ENCODE data around the gene TECR. TPM values are rescaled to one million over a fixed set of nuclear protein-coding genes. Genes with fewer than 3 reads are reported as not detected.

Gene TECR
- total and polyA plus RNA-seq, 4 experiments from 2014 or later, result 189 to 269 (median 220) TPM

GRCh38 chr19:14558370-14559066 lies 29.1 kb downstream of the TECR start:
- H3K36me3 ChIP-seq (ENCODE audit: insufficient read depth, low read length), result peaks cover 6% of the 10 kb centered on the region
- H3K4me1 Mint-ChIP-seq, result peaks cover 21 to 47% (median 22%) of the 10 kb centered on the region in 4 donors
- H3K4me1 ChIP-seq (ENCODE audit: insufficient read depth, low read length), result peaks cover 29% of the 10 kb centered on the region
- peak overlapping the region in 2 of 7 donors; percentile 6 to 46 for H3K27ac Mint-ChIP-seq
- H3K9me3 Mint-ChIP-seq, result no peaks in the 10 kb centered on the region
- no peaks in the 10 kb centered on the region for H3K9me3 ChIP-seq (ENCODE audit: control insufficient read depth in 1 of 2, low read length in 2 of 2)
- ChIA-PET POLR2A (ENCODE audit: partially characterized antibody) (interaction anchor here (5.4 kb wide), 1 partner anchor 41 kb away, joined by 35 read pairs; the partner anchor contains the start of gene DNAJB1), CTCF (ENCODE audit: partially characterized antibody) (interaction anchor here (3.2 to 12.1 kb wide), 4 partner anchors 13 to 78 kb away, joined by 16 to 142 read pairs (median 50); partner anchors contain the start of gene NDUFB7)
- intact Hi-C loops (cut with micrococcal nuclease), result no loop called here
- no peak overlapping the region for H3K27ac ChIP-seq (ENCODE audit: low read depth, low read length)
- DNase-seq, result no peak
- H3K36me3 Mint-ChIP-seq, result peaks cover 0 to 6% of the 10 kb centered on the region in 2 donors
- H3K27me3 ChIP-seq (ENCODE audit: insufficient read depth, low read length), result no peaks in the 10 kb centered on the region
- H3K27me3 Mint-ChIP-seq, result no peaks in the 10 kb centered on the region
- H3K4me3 Mint-ChIP-seq, result peak overlapping the region in 1 of 8 donors; percentile 16
- H3K4me3 ChIP-seq (ENCODE audit: low read length in 2 of 2), result no peak overlapping the region

- Mint-ChIP-seq H3K4me1 (peaks cover 17 to 35% (median 18%) of the 10 kb centered on the region in 4 donors), H3K4me3 (peak overlapping the region in 1 of 8 donors; percentile 36), H3K36me3 (peaks cover 0 to 15% of the 10 kb centered on the region in 2 donors), H3K27ac (peak overlapping the region in 4 of 7 donors; percentile 22 to 48 (median 42)), H3K9me3 (no peaks in the 10 kb centered on the region), H3K27me3 (no peaks in the 10 kb centered on the region)
- H3K27me3 ChIP-seq (ENCODE audit: insufficient read depth, low read length), result no peaks in the 10 kb centered on the region
- no peak for DNase-seq
- intact Hi-C loops (cut with micrococcal nuclease), result no loop called here
- no peaks in the 10 kb centered on the region for H3K9me3 ChIP-seq (ENCODE audit: control insufficient read depth in 1 of 2, low read length in 2 of 2)
- peaks cover 23% of the 10 kb centered on the region for H3K4me1 ChIP-seq (ENCODE audit: insufficient read depth, low read length)
- no peak overlapping the region for H3K27ac ChIP-seq (ENCODE audit: low read depth, low read length)
- peaks cover 11% of the 10 kb centered on the region for H3K36me3 ChIP-seq (ENCODE audit: insufficient read depth, low read length)
- ChIA-PET POLR2A (ENCODE audit: partially characterized antibody) (interaction anchor here (0.9 kb wide), 1 partner anchor 47 kb away, joined by 3 read pairs; no protein-coding TSS in a partner anchor), CTCF (ENCODE audit: partially characterized antibody) (interaction anchor here (0.5 to 1.6 kb wide), 2 partner anchors 9 to 13 kb away, joined by 3 to 4 read pairs; no protein-coding TSS in a partner anchor)
- H3K4me3 ChIP-seq (ENCODE audit: low read length in 2 of 2), result no peak overlapping the region
These were observed 30.8 kb downstream of the TECR start for GRCh38 chr19:14559916-14560775.

- H3K27ac ChIP-seq (ENCODE audit: low read depth, low read length), result no peak overlapping the region
- H3K36me3 ChIP-seq (ENCODE audit: insufficient read depth, low read length), result peaks cover 11% of the 10 kb centered on the region
- POLR2A ChIA-PET (ENCODE audit: partially characterized antibody), result no interaction called here
- no peak for DNase-seq
- H3K4me1 ChIP-seq (ENCODE audit: insufficient read depth, low read length), result peaks cover 21% of the 10 kb centered on the region
- Mint-ChIP-seq H3K9me3 (no peaks in the 10 kb centered on the region), H3K4me3 (no peak overlapping the region), H3K4me1 (peaks cover 15 to 32% (median 17%) of the 10 kb centered on the region in 4 donors), H3K27me3 (no peaks in the 10 kb centered on the region), H3K27ac (peak overlapping the region in 4 of 7 donors; percentile 24 to 48 (median 42)), H3K36me3 (peaks cover 0 to 15% of the 10 kb centered on the region in 2 donors)
- no peaks in the 10 kb centered on the region for H3K9me3 ChIP-seq (ENCODE audit: control insufficient read depth in 1 of 2, low read length in 2 of 2)
- H3K4me3 ChIP-seq (ENCODE audit: low read length in 2 of 2), result no peak overlapping the region
- no peaks in the 10 kb centered on the region for H3K27me3 ChIP-seq (ENCODE audit: insufficient read depth, low read length)
- CTCF ChIA-PET (ENCODE audit: partially characterized antibody), result interaction anchor here (1.6 kb wide), 1 partner anchor 10 kb away, joined by 4 read pairs; no protein-coding TSS in a partner anchor
- intact Hi-C loops (cut with micrococcal nuclease), result no loop called here
These were observed 31.3 kb downstream of the TECR start for GRCh38 chr19:14560776-14561108.

- POLR2A ChIA-PET (ENCODE audit: partially characterized antibody), result interaction anchor here (0.6 to 2.4 kb wide), 2 partner anchors 43 to 53 kb away, joined by 3 to 7 read pairs; partner anchors contain the start of gene DNAJB1
- Mint-ChIP-seq H3K27me3 (no peaks in the 10 kb centered on the region), H3K9me3 (no peaks in the 10 kb centered on the region), H3K4me3 (no peak overlapping the region), H3K4me1 (peaks cover 10 to 27% (median 13%) of the 10 kb centered on the region in 4 donors), H3K27ac (peak overlapping the region in 1 of 7 donors; percentile 75), H3K36me3 (peaks cover 0 to 17% of the 10 kb centered on the region in 2 donors)
- Histone ChIP-seq H3K27ac (ENCODE audit: low read depth, low read length) (no peak overlapping the region), H3K27me3 (ENCODE audit: insufficient read depth, low read length) (no peaks in the 10 kb centered on the region), H3K36me3 (ENCODE audit: insufficient read depth, low read length) (peaks cover 11% of the 10 kb centered on the region), H3K4me3 (ENCODE audit: low read length in 2 of 2) (no peak overlapping the region), H3K4me1 (ENCODE audit: insufficient read depth, low read length) (peaks cover 16% of the 10 kb centered on the region), H3K9me3 (ENCODE audit: control insufficient read depth in 1 of 2, low read length in 2 of 2) (no peaks in the 10 kb centered on the region)
- CTCF ChIA-PET (ENCODE audit: partially characterized antibody), result no interaction called here
- no peak for DNase-seq
- intact Hi-C loops (cut with micrococcal nuclease), result no loop called here
These were observed 31.9 kb downstream of the TECR start for GRCh38 chr19:14561249-14561648.

GRCh38 chr19:14561847-14562351 lies 32.5 kb downstream of the TECR start:
- Mint-ChIP-seq H3K4me1 (peaks cover 4 to 21% (median 7%) of the 10 kb centered on the region in 4 donors), H3K27ac (peak overlapping the region in 2 of 7 donors; percentile 42 to 46), H3K27me3 (no peaks in the 10 kb centered on the region), H3K36me3 (peaks cover 0 to 16% of the 10 kb centered on the region in 2 donors), H3K4me3 (no peak overlapping the region), H3K9me3 (no peaks in the 10 kb centered on the region)
- no peak for DNase-seq
- H3K27ac ChIP-seq (ENCODE audit: low read depth, low read length), result no peak overlapping the region
- peaks cover 9% of the 10 kb centered on the region for H3K4me1 ChIP-seq (ENCODE audit: insufficient read depth, low read length)
- H3K9me3 ChIP-seq (ENCODE audit: control insufficient read depth in 1 of 2, low read length in 2 of 2), result no peaks in the 10 kb centered on the region
- H3K36me3 ChIP-seq (ENCODE audit: insufficient read depth, low read length), result peaks cover 11% of the 10 kb centered on the region
- no peaks in the 10 kb centered on the region for H3K27me3 ChIP-seq (ENCODE audit: insufficient read depth, low read length)
- POLR2A ChIA-PET (ENCODE audit: partially characterized antibody), result interaction anchor here (0.6 to 2.4 kb wide), 4 partner anchors 10 to 64 kb away, joined by 3 to 7 read pairs (median 4); partner anchors contain the start of genes DNAJB1 and NDUFB7
- CTCF ChIA-PET (ENCODE audit: partially characterized antibody), result interaction anchor here (2.3 kb wide), 1 partner anchor 11 kb away, joined by 11 read pairs; the partner anchor contains the start of gene NDUFB7
- no peak overlapping the region for H3K4me3 ChIP-seq (ENCODE audit: low read length in 2 of 2)
- intact Hi-C loops (cut with micrococcal nuclease), result no loop called here

- Histone ChIP-seq H3K9me3 (ENCODE audit: control insufficient read depth in 1 of 2, low read length in 2 of 2) (no peaks in the 10 kb centered on the region), H3K27ac (ENCODE audit: low read depth, low read length) (no peak overlapping the region), H3K4me3 (ENCODE audit: low read length in 2 of 2) (no peak overlapping the region), H3K4me1 (ENCODE audit: insufficient read depth, low read length) (peaks cover 8% of the 10 kb centered on the region), H3K27me3 (ENCODE audit: insufficient read depth, low read length) (no peaks in the 10 kb centered on the region), H3K36me3 (ENCODE audit: insufficient read depth, low read length) (peaks cover 11% of the 10 kb centered on the region)
- no peak for DNase-seq
- Mint-ChIP-seq H3K4me1 (peaks cover 6 to 26% (median 13%) of the 10 kb centered on the region in 4 donors), H3K27me3 (no peaks in the 10 kb centered on the region), H3K9me3 (no peaks in the 10 kb centered on the region), H3K36me3 (peaks cover 6 to 26% of the 10 kb centered on the region in 2 donors), H3K4me3 (no peak overlapping the region), H3K27ac (peak overlapping the region in 1 of 7 donors; percentile 48)
- POLR2A ChIA-PET (ENCODE audit: partially characterized antibody), result interaction anchor here (1.2 to 2.4 kb wide), 2 partner anchors 45 to 65 kb away, joined by 3 to 7 read pairs; partner anchors contain the start of gene DNAJB1
- CTCF ChIA-PET (ENCODE audit: partially characterized antibody), result interaction anchor here (2.3 kb wide), 1 partner anchor 10 kb away, joined by 11 read pairs; the partner anchor contains the start of gene NDUFB7
- intact Hi-C loops (cut with micrococcal nuclease), result no loop called here
These were observed 33.5 kb downstream of the TECR start for GRCh38 chr19:14562660-14563589.
